Measurements from ENCODE around the gene CXCL16.

- no peak for TF ChIP-seq CTCF (IDR thresholded peaks at IDR 0.05)
- no peak for TF ChIP-seq POLR2A (IDR thresholded peaks at IDR 0.05)
- no peak for TF ChIP-seq EP300 (IDR thresholded peaks at IDR 0.05)
- TF ChIP-seq POLR2AphosphoS5 (IDR thresholded peaks at IDR 0.05), result no peak
Measured at GRCh38 chr17:4704991-4705390, 34.7 kb downstream of the CXCL16 start.
